Liver (tissue), 3 donors: ENCODE data around the gene LTBP2.

ENCODE experiments used
- ATF3 ChIP-seq: IDR thresholded peaks from 2 replicates; pipeline ENCODE4 v1.6.1; 2016; ENCODE audit warnings: antibody characterized with exemption
- CTCF ChIP-seq: fragments of 150-350 bp; IDR thresholded peaks from 2 replicates; pipeline ENCODE4 v1.5.1; 2017; ENCODE audit warnings: improper control_type of control experiment, low read depth, low read length; ENCODE audit not compliant: missing input control
- GABPA ChIP-seq, 2 donors: IDR thresholded peaks in 1 of 2; conservative IDR thresholded peaks in 1 of 2; 2 replicates each; pipeline ENCODE4 v1.6.1; 2016; ENCODE audit warnings: antibody characterized with exemption in 2 of 2, mild to moderate bottlenecking in 1 of 2, moderate library complexity in 1 of 2
- HNF4G ChIP-seq: IDR thresholded peaks from 2 replicates; pipeline ENCODE4 v1.6.1; 2016; ENCODE audit warnings: antibody characterized with exemption
- JUND ChIP-seq, 2 donors: IDR thresholded peaks; 2 replicates each; pipeline ENCODE4 v1.6.1; 2016; ENCODE audit warnings: antibody characterized with exemption in 2 of 2
- MAX ChIP-seq: IDR thresholded peaks from 2 replicates; pipeline ENCODE4 v1.6.1; 2016; ENCODE audit warnings: antibody characterized with exemption
- SP1 ChIP-seq: IDR thresholded peaks from 2 replicates; pipeline ENCODE4 v1.6.1; 2018; ENCODE audit warnings: antibody characterized with exemption, mild to moderate bottlenecking
- TAF1 ChIP-seq: conservative IDR thresholded peaks from 2 replicates; pipeline ENCODE4 v1.6.1; 2016; ENCODE audit warnings: antibody characterized with exemption, mild to moderate bottlenecking
- YY1 ChIP-seq: IDR thresholded peaks from 2 replicates; pipeline ENCODE4 v1.6.1; 2016; ENCODE audit warnings: antibody characterized with exemption, mild to moderate bottlenecking
- donor health status: healthy.
- donor health status: healthy.

- no peak for TF ChIP-seq JUND (IDR thresholded peaks at IDR 0.05)
- TF ChIP-seq ATF3: no peak
- no peak for TF ChIP-seq CTCF
- TF ChIP-seq TAF1: no peak
- TF ChIP-seq SP1: no peak
- no peak for TF ChIP-seq MAX
- no peak for TF ChIP-seq YY1
- TF ChIP-seq HNF4G: no peak
- no peak for TF ChIP-seq GABPA (IDR thresholded peaks at IDR 0.05 in 1 of 2, conservative IDR thresholded peaks at IDR 0.05 in 1 of 2)
These were observed 33.2 kb upstream of the LTBP2 start for GRCh38 chr14:74645244-74645643.
